ENCODE data around the gene SLC25A44.

The SLC25A44 gene

GRCh38 chr1:156244126-156244525 is 50.2 kb downstream of the SLC25A44 start:
- DNase-seq, result no peak

DNA sequence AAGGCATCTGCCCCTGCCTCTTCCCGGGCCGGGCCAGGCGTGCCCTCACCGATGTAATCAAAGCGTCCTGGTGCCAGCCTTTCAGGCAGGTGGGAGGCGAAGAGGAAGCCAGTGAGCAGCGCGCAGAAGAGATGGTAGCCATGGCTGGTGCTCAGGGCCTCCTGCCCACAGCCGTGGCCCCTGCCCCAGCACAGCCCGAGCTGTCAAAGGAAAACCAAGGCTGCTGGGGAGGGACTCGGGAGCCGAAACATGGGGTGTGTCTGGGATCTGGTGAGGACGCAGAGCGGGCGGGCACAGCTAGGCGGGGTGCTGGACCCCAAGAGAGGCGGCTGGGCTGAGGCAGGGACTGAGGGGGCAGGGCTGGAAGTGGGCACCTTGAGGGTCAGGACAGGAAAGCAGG is 50.8 kb downstream of the SLC25A44 start:
- no peak for DNase-seq

DNA sequence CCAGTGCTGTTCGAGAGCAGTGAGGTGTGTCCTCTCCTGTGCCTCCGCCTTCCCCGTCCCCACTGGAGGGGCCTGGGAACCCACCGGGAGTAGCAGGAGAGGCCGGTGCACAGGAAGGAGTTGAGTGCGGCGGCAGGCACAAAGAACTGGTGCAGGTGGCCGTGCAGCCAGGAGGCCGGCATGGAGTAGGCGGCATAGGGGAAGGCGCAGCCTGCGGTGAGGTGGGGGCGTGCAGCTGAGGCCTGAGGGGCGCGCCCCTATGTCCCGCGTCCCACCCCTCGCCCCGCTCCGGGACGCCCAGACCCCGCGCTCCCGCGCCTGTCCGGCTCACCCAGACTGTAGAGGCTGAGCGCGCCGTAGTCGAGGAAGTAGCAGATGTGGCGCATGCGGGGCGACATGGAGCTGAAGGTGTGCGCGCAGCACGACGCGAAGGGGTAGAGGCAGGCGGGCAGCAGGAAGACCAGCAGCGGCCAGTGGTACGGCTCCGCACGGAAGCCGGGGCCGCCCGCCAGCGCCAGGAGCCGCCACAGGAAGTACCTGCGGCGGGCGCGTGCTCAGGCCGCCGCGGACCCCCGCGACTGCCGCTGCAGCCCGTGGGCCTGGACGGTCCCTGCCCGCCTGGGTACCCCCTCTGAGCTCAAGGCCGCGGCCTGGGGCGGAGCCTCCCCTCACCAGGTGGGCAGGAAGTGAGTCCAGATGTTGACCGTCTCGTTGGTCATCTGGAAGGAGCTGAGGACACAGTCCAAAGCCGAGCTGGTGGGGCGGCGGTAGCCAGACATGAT is 51.7 kb downstream of the SLC25A44 start:
- peak; percentile 36 for DNase-seq

- no peak for DNase-seq
These were observed 52.4 kb downstream of the SLC25A44 start for GRCh38 chr1:156246241-156246780.

GRCh38 chr1:156246781-156247459 is 53.0 kb downstream of the SLC25A44 start:
- no peak for DNase-seq

DNA sequence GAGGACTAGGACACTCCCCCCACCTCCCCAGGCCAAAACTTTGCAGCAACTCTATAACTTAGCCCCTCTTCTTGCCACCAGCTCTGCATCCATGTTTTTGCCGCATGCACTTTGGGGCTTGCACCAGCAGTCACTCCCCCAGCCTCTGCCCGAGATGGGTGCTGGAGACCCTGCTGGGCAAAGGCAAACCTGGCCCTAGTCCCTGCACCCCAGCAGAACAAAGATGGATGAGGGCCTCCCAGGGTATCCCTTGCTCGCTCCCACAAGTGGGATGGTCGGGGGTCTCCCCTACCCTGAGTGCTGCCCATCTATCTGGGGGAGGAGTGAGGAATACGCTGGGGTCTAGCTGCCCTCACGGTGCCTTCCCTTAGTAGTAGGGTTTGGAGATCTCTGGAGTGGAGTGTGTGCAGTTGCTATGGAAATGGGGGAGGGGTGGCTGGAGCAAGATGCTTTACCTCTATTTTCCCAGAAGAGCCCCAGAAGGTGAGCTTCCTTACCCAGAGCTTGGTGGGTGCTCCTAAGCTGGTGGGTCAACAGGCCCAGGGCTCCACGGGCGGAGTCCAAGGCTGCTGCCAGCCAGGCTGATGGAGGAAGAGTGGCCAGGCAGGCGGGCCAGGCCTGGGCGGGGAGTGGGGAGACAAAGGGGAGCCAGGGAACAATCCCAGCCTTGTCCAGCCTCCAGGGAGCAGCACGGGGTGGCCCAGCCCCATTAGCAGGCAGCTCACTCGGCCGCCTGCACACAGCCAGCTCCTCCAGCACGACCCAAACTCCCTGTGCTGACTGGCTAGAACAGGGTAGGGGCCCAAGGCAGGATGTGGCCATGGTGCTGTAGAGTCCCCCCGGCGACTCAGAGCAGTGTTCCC is 53.8 kb downstream of the SLC25A44 start, which contains the start of gene PAQR6:
PAQR6 (minus strand) TSS at position 597 of the 863 bp plus-strand sequence. CDS start 1,325 bp downstream, outside the sequence.
- no peak for DNase-seq

GRCh38 chr1:156248323-156248683 is 54.4 kb downstream of the SLC25A44 start:
- no peak for DNase-seq

DNA sequence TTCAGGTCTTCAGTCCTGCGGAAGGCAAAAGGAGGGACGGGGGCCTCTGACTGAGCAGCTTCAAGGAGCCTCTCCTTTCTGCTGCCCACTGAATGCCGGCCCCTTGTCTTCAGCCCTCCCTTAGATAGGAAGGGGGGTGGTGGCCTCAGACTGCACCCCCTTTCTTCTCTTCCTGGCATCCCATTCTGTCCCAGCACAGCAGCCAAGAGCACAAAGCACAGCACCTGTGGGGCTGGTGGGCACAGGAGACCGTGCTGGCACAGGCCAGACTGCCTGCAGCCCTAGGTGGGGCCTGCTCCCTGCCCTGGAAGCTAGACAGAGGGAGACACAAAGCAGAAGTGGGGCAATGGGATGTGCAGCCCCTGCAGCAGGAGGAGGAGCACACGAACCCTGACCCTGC is 55.7 kb downstream of the SLC25A44 start:
- no peak for DNase-seq

- no peak for DNase-seq
These were observed 57.6 kb downstream of the SLC25A44 start for GRCh38 chr1:156251527-156251926.

GRCh38 chr1:156253634-156254033 is 59.7 kb downstream of the SLC25A44 start:
- DNase-seq, result no peak

DNA sequence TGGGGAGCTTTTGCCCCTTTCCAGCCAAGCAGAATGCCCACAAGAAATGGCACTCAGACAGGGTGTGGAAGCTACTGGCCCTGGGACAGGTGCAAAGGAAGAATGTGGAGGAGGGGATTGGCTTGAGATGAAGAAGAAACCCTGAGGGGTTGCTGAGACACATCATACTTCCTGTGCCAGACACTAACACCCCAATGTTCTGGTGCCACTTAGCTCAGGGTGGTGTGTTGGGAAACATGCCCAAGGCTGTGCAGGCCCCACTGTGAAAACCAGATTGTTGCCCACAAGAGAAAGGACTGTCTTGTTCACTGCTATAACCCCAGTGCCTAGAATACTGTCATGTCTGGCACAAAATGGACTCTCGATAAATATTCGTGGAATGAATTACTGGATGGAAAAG is 63.8 kb downstream of the SLC25A44 start:
- no peak for DNase-seq

- DNase-seq, result no peak
These were observed 65.0 kb downstream of the SLC25A44 start for GRCh38 chr1:156258859-156259258.

- DNase-seq, result no peak
These were observed 65.9 kb downstream of the SLC25A44 start for GRCh38 chr1:156259805-156260204.

DNA sequence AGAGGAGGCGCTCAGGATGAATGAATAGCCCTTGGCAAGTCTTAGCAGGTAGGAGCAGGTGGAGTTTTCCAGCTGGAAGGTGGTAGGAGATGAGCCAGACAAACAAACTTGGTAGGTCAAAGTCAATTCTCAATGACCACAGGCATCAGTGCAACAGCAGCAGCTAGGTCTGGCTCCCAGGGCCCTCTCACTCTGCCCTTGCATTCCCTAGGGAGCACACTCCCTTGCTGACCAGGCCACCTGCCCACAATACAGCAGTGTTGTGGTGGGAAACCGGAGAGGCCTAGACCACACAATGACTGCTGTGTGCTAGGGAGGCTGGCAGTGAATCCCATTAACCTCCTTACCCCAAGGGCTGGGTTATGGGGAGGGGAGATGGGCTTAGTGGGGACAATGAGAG is 67.0 kb downstream of the SLC25A44 start:
- DNase-seq, result no peak

Data from activated CD4-positive, alpha-beta T cell treated with anti-CD3 and anti-CD28 coated beads, Interleukin-2, amount 50 U/mL, for 1 hour (primary cell).